Gastroesophageal sphincter (tissue), 4 donors: ENCODE measurements around the gene OR4D1. TPM values are rescaled to one million over a fixed set of nuclear protein-coding genes. Genes with fewer than 3 reads are reported as not detected.

ENCODE experiments used
- ATAC-seq: fragments of 150-250 bp; one replicate; pipeline ENCODE4 v1.9.1; 2016; ENCODE audit warnings: mild to moderate bottlenecking, moderate library complexity
- H3K27ac ChIP-seq, 4 donors: fragments of 200-600 bp; sonication (generic) in 3 of 4; 1 replicate in 3 of 4; 2 replicates in 1 of 4; pipeline ENCODE4 v1.5.1; 2016 to 2019
- H3K27me3 ChIP-seq: fragments of 200-600 bp; sonication (generic); one replicate; pipeline ENCODE4 v1.5.1; 2019
- H3K36me3 ChIP-seq, 2 donors: fragments of 200-600 bp; sonication (generic); one replicate each; pipeline ENCODE4 v1.5.1; 2019; ENCODE audit warnings: control low read depth in 1 of 2
- H3K4me1 ChIP-seq, 3 donors: fragments of 200-600 bp; sonication (generic); 1 replicate in 2 of 3; 2 replicates in 1 of 3; pipeline ENCODE4 v1.5.1; 2016 to 2019; ENCODE audit warnings: control low read depth in 2 of 3
- H3K4me3 ChIP-seq, 2 donors: fragments of 200-600 bp; sonication (generic); one replicate each; pipeline ENCODE4 v1.5.1; 2019; ENCODE audit warnings: mild to moderate bottlenecking in 1 of 2, moderate library complexity in 1 of 2
- H3K9me3 ChIP-seq, 3 donors: fragments of 200-600 bp; sonication (generic); one replicate each; pipeline ENCODE4 v1.5.1; 2017 to 2019; ENCODE audit warnings: control low read depth in 2 of 3
- CTCF ChIP-seq, 4 experiments: fragments of 200-600 bp in 2 of 4; fragments of 450-650 bp in 2 of 4; sonication (generic) in 1 of 4; IDR thresholded peaks; one replicate each; pipeline ENCODE4 v1.5.1; 2017 to 2019; ENCODE audit warnings: antibody characterized with exemption in 4 of 4, mild to moderate bottlenecking in 2 of 4, moderate library complexity in 2 of 4
- EP300 ChIP-seq: sonication (generic); formaldehyde crosslinking; IDR thresholded peaks from one replicate; pipeline ENCODE4 v1.6.1; 2017; ENCODE audit warnings: antibody characterized with exemption, mild to moderate bottlenecking
- POLR2A ChIP-seq, 2 donors: fragments of 450-650 bp; IDR thresholded peaks; one replicate each; pipeline ENCODE4 v1.6.1; 2017; ENCODE audit warnings: antibody characterized with exemption in 2 of 2, mild to moderate bottlenecking in 2 of 2, moderate library complexity in 1 of 2
- POLR2AphosphoS5 ChIP-seq: sonication (generic); formaldehyde crosslinking; IDR thresholded peaks from one replicate; pipeline ENCODE4 v1.6.1; 2017; ENCODE audit warnings: antibody characterized with exemption
- WGBS, 2 donors: methylation state at CpG; one replicate each; pipeline ENCODE4 v1.1.5; 2018; ENCODE audit warnings: low coverage in 1 of 2; 5-methylcytosine and 5-hydroxymethylcytosine counted together
- total RNA-seq, 4 donors: library from RNA; depleted of rRNA; stranded (reverse); fragments of >200 nt; gene quantifications; one replicate each; pipeline ENCODE4 v1.1.0, GENCODE V29; 2016

Gene OR4D1
- total RNA-seq, 4 donors from 2014 or later, result not detected

- no peaks in the 10 kb centered on the region for H3K36me3 ChIP-seq
- ATAC-seq, result no peak
- TF ChIP-seq CTCF (IDR thresholded peaks at IDR 0.05) (no peak), EP300 (no peak), POLR2A (IDR thresholded peaks at IDR 0.05) (no peak), POLR2AphosphoS5 (no peak)
- no peak overlapping the region for H3K4me3 ChIP-seq
- H3K9me3 ChIP-seq, result no peaks in the 10 kb centered on the region
- peaks cover 45% of the 10 kb centered on the region for H3K27me3 ChIP-seq
- H3K4me1 ChIP-seq, result peaks cover 0 to 7% (median 0%) of the 10 kb centered on the region in 3 donors
- 80% methylated on average over 1 of the region's 4 CpGs; no CpG with 5 or more reads in 1 of the 2 donors for WGBS, 2 donors
- H3K27ac ChIP-seq, result no peak overlapping the region
Measured at GRCh38 chr17:58186591-58186990, 38.4 kb downstream of the OR4D1 start.

- Histone ChIP-seq H3K9me3 (no peaks in the 10 kb centered on the region), H3K4me1 (peaks cover 0 to 7% (median 0%) of the 10 kb centered on the region in 3 donors), H3K4me3 (no peak overlapping the region), H3K27me3 (peaks cover 50% of the 10 kb centered on the region), H3K27ac (no peak overlapping the region), H3K36me3 (no peaks in the 10 kb centered on the region)
- ATAC-seq, result no peak
- TF ChIP-seq POLR2AphosphoS5, result no peak
- TF ChIP-seq CTCF (IDR thresholded peaks at IDR 0.05), result no peak
- TF ChIP-seq EP300, result no peak
- no peak for TF ChIP-seq POLR2A (IDR thresholded peaks at IDR 0.05)
- 89 to 100% methylated on average over 2 to 6 of the region's 6 CpGs for WGBS, 2 donors
Measured at GRCh38 chr17:58187063-58187462, 38.9 kb downstream of the OR4D1 start.

- ATAC-seq, result no peak
- no peaks in the 10 kb centered on the region for H3K9me3 ChIP-seq
- no peak for TF ChIP-seq POLR2A (IDR thresholded peaks at IDR 0.05)
- no peak overlapping the region for H3K4me3 ChIP-seq
- peaks cover 0 to 7% (median 0%) of the 10 kb centered on the region in 3 donors for H3K4me1 ChIP-seq
- H3K36me3 ChIP-seq, result no peaks in the 10 kb centered on the region
- WGBS, 2 donors, result 31 to 46% methylated on average over 5 to 7 of the region's 7 CpGs
- no peak overlapping the region for H3K27ac ChIP-seq
- H3K27me3 ChIP-seq, result peaks cover 56% of the 10 kb centered on the region
Measured at GRCh38 chr17:58187675-58188074, 39.5 kb downstream of the OR4D1 start.

- peaks cover 0 to 7% (median 0%) of the 10 kb centered on the region in 3 donors for H3K4me1 ChIP-seq
- H3K27me3 ChIP-seq, result peaks cover 69% of the 10 kb centered on the region
- no peak for ATAC-seq
- WGBS, 2 donors, result 57 to 76% methylated on average over 4 of the region's 11 CpGs
- H3K36me3 ChIP-seq, result no peaks in the 10 kb centered on the region
- H3K9me3 ChIP-seq, result no peaks in the 10 kb centered on the region
- H3K27ac ChIP-seq, result no peak overlapping the region
- TF ChIP-seq CTCF (IDR thresholded peaks at IDR 0.05) (no peak), POLR2A (IDR thresholded peaks at IDR 0.05) (no peak), POLR2AphosphoS5 (no peak), EP300 (no peak)
- H3K4me3 ChIP-seq, result no peak overlapping the region
Measured at GRCh38 chr17:58189436-58190146, 41.4 kb downstream of the OR4D1 start.

GRCh38 chr17:58191241-58191896 is 43.2 kb downstream of the OR4D1 start:
- H3K9me3 ChIP-seq, result no peaks in the 10 kb centered on the region
- no peak overlapping the region for H3K4me3 ChIP-seq
- peaks cover 72% of the 10 kb centered on the region for H3K27me3 ChIP-seq
- TF ChIP-seq EP300 (no peak), POLR2AphosphoS5 (no peak), POLR2A (IDR thresholded peaks at IDR 0.05) (no peak), CTCF (IDR thresholded peaks at IDR 0.05) (no peak)
- H3K36me3 ChIP-seq, result no peaks in the 10 kb centered on the region
- H3K4me1 ChIP-seq, result peaks cover 0 to 7% (median 0%) of the 10 kb centered on the region in 3 donors
- no peak for ATAC-seq
- 30 to 76% methylated on average over 3 to 4 of the region's 14 CpGs for WGBS, 2 donors
- no peak overlapping the region for H3K27ac ChIP-seq
